NCI-H2081 treated with DMSO at 0.1 percent for 48 hours (cell line): ENCODE measurements around the gene UBE2R2.
A peak's percentile ranks its signal among the peaks of the same experiment; 100 is the strongest.

Experiments
- DNase-seq: peaks from one replicate; lab custom pipeline; 2025; lab: John Stamatoyannopoulos, UW

The UBE2R2 gene

DNA sequence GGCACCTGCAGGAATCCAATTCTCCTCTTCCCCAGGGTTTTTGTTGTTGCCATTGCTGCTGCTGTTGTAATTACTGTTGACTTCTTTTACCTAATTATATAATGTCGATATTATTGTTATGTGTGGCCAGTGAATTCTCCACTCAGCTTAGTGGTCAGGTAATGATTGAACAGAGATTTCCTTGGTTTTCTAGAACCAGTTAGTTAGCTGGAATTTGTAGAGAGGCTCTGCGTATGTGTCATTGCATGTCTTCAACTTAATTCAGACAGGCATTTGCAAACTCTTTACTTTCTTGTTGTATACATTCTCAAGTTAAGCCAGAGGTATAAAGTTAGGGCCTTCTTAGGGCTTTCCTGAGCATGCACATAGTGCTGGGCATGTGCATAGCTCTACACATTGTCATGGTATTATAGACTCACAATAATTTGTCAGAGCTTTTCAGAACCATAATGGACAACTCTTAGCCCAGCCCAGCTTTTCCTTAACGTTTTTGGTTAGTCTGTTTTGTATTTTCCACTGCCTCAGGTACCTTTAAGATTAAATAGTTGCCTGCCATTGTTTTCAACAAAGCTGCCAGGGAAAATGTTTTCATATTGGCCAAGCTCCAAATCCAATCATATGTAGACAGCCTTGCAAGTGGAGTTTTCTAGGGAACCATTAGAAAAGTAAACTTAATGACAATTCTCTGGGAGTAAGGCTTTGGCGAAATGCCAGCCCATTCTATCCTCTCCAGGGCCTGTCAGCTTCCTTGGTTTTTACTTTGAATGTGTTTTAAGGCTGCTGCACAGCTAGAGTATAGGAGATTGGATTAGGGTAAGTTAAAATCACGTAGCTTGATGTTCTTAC lies 68.1 kb downstream of the UBE2R2 start:
- peak; percentile 68 for DNase-seq

DNA sequence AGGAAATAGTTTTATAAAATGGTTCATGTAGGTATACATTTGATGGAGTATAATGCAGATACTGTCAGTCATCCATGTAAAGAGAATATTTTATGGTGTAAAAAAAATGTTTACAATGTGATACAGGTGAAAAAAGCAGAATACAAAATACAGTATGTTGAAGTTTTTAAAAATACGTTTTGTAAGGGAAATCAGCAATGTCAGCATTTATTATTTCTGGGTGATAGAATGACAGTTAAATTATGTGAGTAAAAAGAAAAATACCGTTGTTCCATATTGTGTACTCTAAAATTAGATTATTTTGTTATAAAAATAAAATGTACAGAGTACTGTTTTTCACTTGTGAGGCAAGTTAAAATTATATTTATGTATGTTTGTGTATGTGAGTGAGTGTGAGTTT lies 69.0 kb downstream of the UBE2R2 start:
- no peak for DNase-seq

DNA sequence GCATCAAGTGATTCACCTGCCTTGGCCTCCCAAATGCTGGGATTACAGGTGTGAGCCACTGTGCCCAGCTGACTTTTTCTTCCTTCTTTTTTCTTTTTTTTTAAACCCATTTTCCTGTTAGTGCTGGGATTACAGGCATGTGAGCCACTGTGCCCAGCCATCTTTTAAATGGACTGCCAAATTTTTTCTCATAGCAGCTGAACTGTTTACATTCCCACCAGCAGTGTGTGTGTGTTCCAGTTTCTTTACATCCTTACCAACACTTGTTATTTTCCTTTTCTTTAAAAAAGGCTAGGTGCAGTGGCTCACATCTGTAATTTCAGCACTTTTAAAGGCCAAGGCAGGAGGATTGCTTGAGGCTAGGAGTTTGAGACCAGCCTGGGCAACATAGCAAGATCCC lies 76.9 kb downstream of the UBE2R2 start:
- no peak for DNase-seq

DNA sequence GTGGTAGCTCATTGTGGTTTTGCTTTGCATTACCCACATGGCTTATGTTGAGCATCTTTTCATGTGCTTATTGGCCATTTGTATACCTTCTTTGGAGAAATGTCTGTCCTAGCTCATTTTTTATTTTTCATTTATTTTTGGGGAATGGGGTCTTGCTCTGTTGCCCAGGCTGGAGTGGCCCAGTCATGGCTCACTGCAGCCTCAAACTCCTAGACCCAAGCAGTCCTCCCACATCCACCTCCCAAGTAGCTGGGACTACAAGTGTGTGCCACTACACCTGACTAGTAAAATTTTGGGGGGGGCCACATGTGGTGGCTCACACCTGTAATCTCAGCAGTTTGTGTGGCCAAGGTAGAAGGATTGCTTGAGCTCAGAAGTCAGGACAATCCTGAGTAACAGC lies 77.4 kb downstream of the UBE2R2 start:
- no peak for DNase-seq

DNA sequence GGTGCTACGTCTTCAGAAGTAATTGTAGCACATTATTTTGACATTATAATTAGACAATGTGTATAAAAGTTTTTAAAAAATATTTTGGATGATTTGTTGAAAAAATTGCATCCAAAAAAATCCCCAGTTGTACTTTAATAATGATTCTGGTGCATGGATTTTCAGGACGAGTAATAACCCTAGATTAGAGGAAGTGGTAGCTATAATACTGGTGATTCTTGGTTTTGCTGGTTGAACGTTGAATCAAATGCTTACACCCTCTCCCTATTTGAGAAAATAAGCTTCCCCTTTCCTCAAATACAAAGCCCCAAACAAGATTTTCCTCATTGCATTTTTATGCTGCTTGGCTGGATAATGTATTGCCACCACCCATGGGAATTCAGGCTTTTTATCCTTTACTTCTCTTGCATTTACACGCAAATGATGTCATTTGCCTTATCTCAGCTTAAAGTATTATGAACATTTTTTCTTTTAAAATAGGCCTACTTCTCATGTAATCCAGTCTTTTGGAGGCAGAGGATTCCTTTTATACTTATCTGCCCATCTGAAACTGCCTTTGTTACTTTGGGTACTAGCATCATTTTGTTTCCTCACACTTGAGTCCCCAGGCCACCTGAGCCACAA lies 86.3 kb downstream of the UBE2R2 start:
- DNase-seq, result no peak

DNA sequence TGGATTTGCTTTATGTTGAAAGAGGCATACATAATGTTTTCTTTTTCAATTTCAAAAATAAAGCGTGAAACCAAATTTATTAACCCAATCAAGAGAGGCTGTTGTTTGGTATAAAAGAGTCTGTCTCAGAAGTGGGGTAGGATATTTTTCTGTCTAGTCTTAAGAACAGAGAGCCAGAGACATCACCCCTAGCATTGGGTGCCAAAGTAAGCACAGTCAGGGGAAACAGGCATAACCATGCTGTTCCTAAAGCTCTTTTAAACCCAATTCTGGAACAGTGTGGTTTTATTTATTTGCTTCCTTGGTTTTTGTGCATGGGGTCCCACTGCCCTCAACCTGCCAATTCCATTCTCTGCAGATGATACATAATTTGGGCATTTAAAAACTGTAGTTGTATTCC lies 88.2 kb downstream of the UBE2R2 start:
- no peak for DNase-seq

DNA sequence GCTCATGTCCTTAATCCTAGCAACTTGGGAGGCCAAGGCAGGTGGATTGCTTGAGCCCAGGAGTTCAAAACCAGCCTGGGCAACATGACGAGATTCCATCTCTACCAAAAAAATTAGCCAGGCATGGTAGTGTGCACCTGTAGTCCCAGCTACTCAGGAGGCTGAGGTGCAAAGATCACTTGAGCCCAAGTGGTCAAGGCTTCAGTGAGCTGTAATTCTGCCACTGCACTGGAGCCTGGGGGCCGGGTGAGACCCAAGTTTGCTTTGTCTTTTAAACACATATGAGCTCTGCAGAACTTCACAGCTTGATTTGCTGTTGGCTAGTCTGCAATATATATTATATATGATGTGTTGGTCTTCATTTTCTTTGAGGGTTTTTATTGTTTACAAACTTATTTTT lies 89.8 kb downstream of the UBE2R2 start:
- no peak for DNase-seq

DNA sequence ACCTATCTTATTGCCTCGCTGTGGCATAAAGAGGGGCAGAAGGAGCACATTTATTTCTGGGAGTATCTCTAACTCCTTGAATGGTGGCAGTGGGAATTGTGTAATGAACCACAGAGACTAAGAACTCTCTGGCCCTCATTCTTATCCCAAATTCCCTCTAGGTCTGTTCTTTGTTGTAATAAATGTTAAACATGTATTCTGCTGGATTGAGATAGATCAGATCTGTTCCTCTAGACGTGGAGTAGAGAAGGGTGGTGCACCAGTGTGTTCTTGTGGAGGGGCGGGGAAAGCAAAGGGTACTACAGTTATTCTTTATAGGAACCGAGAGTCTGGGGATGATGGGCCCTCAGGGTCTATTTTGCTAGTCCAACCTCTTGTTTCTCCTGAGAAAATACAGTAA lies 90.4 kb downstream of the UBE2R2 start:
- no peak for DNase-seq

DNA sequence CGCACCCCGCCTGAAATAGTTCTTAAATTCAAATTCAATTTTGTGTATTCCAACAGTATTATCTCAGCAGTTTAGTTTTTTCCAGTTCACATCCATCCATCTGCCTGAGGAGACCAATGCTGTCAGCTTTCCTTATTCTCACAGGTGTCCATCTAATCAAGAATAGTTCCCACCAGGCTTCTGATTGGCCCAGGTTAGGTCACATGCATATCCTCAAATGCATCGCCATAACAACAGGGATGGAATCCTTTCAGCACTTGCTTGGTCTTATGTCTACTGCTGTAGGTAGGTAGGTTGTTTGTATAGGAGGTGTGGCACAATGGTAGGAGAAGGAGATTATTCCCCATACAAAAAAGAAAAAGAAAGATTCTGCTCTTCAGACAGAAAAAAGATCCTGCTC lies 91.2 kb downstream of the UBE2R2 start:
- no peak for DNase-seq

DNA sequence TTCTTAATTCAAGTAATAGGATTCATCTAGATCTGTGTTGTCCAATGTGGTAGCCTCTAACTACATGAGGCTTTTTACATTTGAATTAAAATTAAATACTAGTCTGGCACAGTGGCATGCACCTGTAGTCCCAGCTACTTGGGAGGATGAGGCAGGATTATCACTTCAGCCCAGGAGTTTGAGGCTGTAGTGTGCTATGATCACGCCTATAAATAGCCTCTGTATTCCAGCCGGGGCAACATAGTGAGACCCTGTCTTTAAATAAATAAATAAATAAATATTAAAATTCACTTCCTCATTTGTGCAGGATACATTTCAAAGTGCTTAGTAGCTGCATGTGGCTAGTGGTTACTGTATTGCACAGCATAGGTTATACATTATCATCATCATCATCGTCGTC lies 91.8 kb downstream of the UBE2R2 start:
- no peak for DNase-seq

DNA sequence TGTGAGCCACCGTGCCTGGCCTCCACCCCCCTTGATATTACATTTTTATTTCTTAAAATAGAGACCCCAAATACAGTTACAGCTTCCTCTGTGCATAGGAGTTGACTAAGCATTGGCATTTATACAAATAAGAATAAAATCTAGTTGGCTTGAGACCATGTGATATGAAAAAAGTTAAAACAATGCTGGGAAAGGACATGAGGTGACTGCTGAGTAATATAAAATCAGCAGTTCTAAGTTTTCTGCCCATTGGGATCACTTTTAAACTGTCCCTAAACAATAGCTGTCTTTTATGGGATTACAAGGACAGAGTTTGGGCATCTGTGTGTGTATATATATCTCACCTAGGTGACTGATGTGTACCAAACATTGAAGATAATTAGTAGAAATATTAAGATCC lies 96.6 kb downstream of the UBE2R2 start:
- DNase-seq, result no peak

DNA sequence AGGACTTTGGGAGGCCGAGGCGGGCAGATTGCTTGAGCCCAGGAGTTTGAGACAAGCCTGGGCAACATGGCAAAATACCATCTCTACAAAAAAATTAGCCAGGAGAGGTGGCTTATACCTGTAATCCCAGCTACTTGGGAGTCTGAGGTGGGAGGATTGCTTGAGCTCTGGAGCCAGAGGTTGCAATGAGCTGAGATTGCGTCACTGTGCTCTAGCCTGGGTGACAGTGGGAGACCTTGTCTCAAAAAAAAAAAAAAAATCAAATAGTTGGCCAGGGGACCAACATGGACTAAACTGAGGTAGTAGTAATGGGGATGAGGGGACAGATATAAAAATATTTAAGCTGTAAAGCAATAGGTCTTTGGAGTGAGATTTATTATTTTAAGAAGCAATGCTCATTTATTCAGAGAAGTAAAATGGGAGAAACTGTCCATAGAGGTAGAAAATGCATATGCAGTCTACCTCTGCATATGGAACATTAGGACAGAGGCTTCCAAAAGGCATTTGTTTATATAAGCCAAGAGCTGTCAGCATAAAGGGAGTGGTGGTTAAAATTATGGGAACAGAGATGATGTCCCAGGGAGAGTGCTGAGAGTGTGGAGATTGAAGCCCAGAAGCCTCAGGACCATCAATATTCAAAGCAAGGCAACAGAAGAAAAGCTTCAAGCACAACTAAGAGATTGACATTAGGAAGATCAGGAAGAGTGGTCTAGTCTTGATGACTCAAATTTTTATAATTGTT lies 98.1 kb downstream of the UBE2R2 start:
- no peak for DNase-seq

DNA sequence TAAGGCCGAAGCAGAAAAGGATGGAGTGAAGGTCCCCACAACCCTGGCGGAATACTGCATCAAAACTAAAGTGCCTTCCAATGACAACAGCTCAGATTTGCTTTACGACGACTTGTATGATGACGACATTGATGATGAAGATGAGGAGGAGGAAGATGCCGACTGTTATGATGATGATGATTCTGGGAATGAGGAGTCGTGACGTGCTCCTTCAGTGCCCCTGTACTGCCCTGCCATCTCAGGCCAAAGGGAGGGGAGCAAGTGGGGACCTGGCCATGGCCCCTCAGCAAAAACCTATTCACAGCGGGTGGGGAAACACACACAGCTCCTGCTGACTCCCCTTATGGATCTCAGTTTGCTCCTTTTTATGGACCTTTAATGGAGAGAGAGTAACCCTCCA lies 100.1 kb downstream of the UBE2R2 start:
- DNase-seq, result no peak

DNA sequence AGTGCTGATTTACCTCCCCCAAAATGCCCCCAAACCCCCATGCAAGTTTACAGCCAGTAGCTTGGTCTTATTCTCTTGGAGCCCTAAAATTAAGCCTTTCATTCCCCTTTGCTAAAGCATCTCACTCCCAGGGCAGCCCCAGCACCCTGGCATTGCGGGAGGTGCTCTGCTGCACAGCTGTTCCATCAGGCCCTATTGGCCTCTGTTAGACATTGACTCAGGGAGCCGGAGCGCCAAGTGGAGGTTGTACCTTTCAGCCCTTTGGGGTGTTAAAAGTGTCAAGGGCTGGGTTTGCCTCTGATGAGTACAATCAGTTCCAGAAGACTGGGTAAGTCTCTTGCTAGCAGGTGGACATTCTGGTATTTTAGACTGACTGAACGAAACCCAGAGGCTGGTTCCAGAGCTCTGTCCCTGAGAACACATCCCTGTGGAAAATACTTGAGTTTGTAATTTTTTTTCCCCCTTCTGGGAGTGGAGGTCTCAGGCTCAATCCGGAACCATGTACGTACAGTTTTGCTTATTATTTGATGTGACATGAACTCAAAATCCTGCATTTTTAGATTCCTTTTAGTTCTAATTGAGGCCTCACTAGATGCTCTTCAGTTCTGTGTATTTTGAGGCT lies 102.4 kb downstream of the UBE2R2 start:
- no peak for DNase-seq

DNA sequence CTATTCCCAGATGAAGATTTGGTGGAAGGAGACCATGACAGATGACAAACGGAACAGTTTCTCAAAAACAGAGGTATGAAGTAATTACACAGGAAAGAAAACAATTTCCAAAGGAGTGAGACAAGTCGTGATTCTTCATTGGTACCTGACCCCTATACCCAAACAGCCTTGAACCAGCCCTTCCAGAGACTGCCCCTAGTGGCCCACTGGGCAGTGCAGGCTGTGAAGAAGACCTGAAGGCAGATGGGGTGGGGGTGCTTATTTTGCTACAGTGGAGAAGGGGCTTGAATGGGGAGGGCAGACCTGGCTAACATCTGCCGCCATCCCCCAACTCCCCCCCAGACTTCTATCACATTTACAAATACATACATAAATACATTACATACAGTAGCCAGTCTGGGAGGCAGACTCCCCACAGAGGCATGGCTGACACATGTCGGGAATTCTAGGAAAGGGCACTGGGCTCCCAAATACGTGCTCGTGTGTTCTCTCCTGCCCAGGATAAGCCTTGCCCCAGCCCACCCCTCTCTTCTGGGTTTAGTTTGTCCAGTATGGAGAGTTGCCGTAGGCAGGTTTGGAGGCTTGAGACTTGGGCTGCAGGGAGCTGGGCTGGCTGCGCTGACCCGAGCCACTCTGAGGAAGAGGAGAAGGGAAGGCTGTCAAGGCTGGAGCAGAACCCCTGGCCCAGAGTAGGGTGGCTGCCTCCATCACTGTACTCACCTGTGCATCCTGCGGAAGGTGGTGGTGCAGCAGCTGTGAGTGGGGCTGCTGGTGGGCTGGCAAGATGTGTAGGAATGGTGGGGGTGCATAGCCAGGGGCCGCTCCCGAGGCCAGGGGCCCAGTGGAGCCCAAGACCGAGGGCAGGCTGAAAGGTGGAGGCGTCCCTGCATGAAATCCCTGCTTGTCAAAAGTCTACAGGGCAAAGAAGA lies 105.3 kb downstream of the UBE2R2 start:
- no peak for DNase-seq

DNA sequence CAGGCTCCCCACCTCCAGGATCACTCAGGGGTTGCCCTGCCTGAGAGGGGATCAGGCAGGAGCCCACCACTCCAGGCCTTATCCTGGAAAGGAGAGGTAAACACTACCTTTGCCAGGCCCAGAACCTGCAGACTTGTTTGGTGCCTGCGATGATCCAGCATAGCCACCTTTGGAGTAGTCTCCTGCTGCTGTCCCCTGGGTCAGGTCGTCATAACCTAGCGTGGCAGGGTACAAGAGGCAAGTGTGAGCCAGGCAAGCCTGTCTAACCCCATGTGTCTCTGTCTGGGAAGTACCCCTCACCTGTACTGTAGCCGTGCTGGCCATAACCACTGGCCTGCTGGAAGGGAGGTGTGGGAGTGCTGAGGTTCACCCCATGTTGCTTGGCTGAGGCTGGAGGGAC lies 106.1 kb downstream of the UBE2R2 start:
- no peak for DNase-seq

DNA sequence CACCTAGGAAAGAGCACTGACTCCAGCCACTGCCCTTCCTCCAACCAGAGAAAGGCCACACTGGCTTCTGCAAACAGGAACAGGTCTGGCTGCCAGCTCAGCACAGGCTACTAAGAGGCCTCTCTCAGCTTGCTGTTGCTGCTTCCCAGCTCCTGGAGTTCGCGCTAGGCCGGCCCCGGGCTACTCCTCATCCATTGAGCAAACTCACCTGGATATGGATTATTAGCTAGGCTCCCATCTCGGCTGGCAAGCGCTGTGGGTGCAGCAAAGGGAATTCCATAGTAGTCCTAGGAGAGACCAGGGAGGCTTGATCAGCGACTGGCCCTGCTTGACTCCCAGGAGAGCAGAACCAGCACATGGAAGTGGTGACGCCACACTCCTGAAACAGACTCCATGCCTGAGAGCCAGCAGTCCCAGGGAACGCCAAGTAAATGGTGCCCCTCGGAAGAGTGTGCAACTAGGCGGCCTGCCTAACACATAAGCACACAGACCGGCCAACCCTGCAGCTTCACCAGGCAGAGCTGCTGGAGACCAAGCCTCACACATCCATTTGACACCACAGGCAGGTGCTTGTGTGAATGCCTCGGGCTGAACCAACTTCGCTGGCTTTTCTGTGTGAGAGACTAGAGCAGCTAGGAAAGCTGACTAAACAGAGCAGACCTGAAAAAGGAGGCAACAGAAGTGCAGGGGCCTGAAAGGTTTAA lies 107.2 kb downstream of the UBE2R2 start:
- DNase-seq, result no peak

DNA sequence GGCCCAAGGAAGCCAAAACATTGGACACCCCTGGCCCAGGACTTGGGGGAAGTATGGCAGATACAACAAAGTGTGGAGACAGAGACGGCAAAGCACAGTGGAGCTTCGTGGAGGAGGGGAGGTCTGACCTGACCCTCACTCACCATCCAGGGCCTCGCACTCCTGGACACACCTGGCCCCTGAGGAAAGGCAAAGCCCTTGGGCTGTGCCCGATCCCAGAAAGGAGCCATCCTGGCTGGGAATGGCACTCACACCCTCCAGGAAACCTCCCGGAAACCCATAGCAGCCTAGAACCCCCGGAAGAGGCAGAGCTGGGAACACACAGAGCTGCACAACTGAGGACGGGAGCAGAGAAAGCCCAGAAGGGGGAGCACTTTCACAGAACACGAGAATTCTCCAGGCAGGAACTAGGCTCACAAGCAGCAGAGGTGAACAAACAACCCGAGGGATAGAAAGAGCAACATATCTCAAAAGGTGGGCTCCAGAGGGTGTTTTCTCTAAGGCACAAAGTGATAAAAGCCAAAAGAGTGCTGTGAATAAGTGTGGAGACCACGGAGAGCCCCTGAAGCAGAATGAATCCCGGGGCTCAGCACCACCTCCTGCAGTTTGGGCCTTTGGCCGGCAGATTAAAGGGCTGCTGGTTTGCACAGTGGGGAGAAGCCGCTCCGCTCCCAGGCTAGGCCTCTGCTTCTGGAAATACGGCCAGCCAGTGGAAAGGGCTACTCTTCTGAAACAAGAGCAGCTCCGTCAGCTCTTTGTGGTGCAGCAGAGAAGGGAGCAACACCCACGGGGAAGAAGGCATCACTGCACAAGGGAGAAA lies 108.2 kb downstream of the UBE2R2 start:
- no peak for DNase-seq

DNA sequence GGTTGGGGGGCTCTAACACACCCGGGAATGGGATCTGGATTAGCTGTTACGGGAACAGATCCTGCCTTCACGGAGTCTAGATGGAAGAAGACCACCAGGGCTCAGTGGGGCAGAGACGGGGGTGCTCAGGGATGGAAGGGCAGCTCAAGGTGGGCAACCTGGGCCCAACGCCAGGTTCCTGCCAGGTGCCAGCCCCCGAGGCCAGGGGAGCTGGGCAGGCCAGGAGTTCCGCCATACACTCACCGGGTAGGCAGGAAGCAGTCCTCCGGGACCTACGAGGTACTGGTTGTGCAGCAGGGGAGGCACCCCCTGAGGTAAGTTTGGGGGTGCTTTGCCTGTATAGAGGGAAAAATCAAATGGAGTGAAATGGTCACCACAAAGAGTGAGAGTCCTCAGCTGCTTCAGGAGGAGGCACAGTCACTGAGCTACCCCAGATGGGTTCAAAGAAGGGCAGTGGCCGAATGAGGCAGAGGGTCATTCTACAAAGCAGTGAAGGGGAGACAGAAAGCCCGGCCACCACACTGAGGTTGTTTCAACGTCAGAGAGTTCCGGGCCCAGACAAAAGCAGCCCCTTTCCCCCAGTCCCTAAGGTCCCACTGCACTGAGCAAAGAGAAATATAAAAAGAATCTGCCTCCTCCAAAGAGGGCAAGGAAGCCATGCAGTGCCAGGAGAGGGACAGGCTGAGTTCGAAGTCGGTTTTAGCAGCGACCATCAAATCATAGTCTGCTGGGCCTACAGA lies 110.0 kb downstream of the UBE2R2 start:
- no peak for DNase-seq
